ENCODE results near the gene LAMA3.
A peak's percentile ranks its signal among the peaks of the same experiment; 100 is the strongest.

Gene LAMA3

GRCh38 chr18:23998820-23999219 lies 309.6 kb downstream of the LAMA3 start:
- no peaks in the 10 kb centered on the region for H3K36me3 Mint-ChIP-seq (ENCODE audit: low read depth)
- H3K9me3 Mint-ChIP-seq, result no peaks in the 10 kb centered on the region
- H3K27me3 Mint-ChIP-seq (ENCODE audit: low read depth), result peaks cover 8% of the 10 kb centered on the region
- H3K27ac Mint-ChIP-seq, result no peak overlapping the region
- peaks cover 32% of the 10 kb centered on the region for H3K4me1 Mint-ChIP-seq (ENCODE audit: low read depth)
- no peak overlapping the region for H3K4me3 Mint-ChIP-seq

GRCh38 chr18:24000613-24001490 lies 311.6 kb downstream of the LAMA3 start:
- Mint-ChIP-seq H3K9me3 (no peaks in the 10 kb centered on the region), H3K36me3 (ENCODE audit: low read depth) (no peaks in the 10 kb centered on the region), H3K27me3 (ENCODE audit: low read depth) (peaks cover 5% of the 10 kb centered on the region), H3K4me3 (peak overlapping the region; percentile 36), H3K4me1 (ENCODE audit: low read depth) (peaks cover 27% of the 10 kb centered on the region), H3K27ac (no peak overlapping the region)

GRCh38 chr18:24002479-24002878 lies 313.2 kb downstream of the LAMA3 start:
- H3K4me3 Mint-ChIP-seq, result no peak overlapping the region
- H3K36me3 Mint-ChIP-seq (ENCODE audit: low read depth), result no peaks in the 10 kb centered on the region
- H3K27me3 Mint-ChIP-seq (ENCODE audit: low read depth), result peaks cover 5% of the 10 kb centered on the region
- H3K4me1 Mint-ChIP-seq (ENCODE audit: low read depth), result peaks cover 29% of the 10 kb centered on the region
- H3K9me3 Mint-ChIP-seq, result no peaks in the 10 kb centered on the region
- H3K27ac Mint-ChIP-seq, result no peak overlapping the region

- H3K4me3 Mint-ChIP-seq, result peak overlapping the region; percentile 3
- no peak overlapping the region for H3K27ac Mint-ChIP-seq
- H3K36me3 Mint-ChIP-seq (ENCODE audit: low read depth), result no peaks in the 10 kb centered on the region
- H3K4me1 Mint-ChIP-seq (ENCODE audit: low read depth), result peaks cover 33% of the 10 kb centered on the region
- peaks cover 5% of the 10 kb centered on the region for H3K27me3 Mint-ChIP-seq (ENCODE audit: low read depth)
- no peaks in the 10 kb centered on the region for H3K9me3 Mint-ChIP-seq
These were observed 314.0 kb downstream of the LAMA3 start for GRCh38 chr18:24003288-24003687.

GRCh38 chr18:24003903-24004640 lies 314.8 kb downstream of the LAMA3 start:
- H3K27me3 Mint-ChIP-seq (ENCODE audit: low read depth), result peaks cover 5% of the 10 kb centered on the region
- no peak overlapping the region for H3K27ac Mint-ChIP-seq
- H3K9me3 Mint-ChIP-seq, result no peaks in the 10 kb centered on the region
- H3K36me3 Mint-ChIP-seq (ENCODE audit: low read depth), result no peaks in the 10 kb centered on the region
- no peak overlapping the region for H3K4me3 Mint-ChIP-seq
- peaks cover 37% of the 10 kb centered on the region for H3K4me1 Mint-ChIP-seq (ENCODE audit: low read depth)

Measured in T-helper 1 cell treated with Interleukin-12 subunit alpha and Interleukin-12 subunit beta and Interleukin-4 antibody, amounts not matched to agents 30 μg/mL and 1 μg/mL, for 36 hours (primary cell).